Astrocyte (in vitro differentiated cells and primary cell): ENCODE data around the gene CSMD2.

ENCODE experiments used
- EZH2 ChIP-seq: IDR thresholded peaks from 2 replicates; pipeline ENCODE4 v1.6.1; 2012; ENCODE audit warnings: mild to moderate bottlenecking, low read length, inconsistent platforms; ENCODE audit not compliant: insufficient read depth
- TF ChIP-seq, protein P1 (sequence below): IDR thresholded peaks from 2 replicates; pipeline ENCODE4 v1.5.1; 2011; ENCODE audit warnings: low read depth, mild to moderate bottlenecking, inconsistent platforms, low read length, moderate library complexity; ENCODE audit not compliant: insufficient read depth

DNA sequence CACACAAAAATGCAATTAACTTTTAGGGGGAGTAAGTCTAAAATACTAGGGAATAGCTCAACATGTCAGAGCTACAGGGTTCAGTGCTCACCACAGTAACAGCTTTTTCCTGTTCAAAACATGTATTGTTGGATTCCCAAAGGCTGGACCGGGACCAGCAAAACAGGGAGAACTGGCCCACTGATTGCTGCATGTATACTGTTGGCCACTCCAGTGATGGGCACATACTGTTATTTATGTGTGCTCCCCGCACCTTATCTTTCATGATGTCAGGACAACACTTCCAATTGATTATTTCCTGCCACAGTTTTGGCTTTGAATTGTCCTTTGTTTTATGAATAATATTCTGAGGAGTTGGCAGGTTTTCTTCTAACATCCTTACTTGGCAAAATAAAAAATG lies 250.5 kb downstream of the CSMD2 start:
- TF ChIP-seq, protein P1, sequence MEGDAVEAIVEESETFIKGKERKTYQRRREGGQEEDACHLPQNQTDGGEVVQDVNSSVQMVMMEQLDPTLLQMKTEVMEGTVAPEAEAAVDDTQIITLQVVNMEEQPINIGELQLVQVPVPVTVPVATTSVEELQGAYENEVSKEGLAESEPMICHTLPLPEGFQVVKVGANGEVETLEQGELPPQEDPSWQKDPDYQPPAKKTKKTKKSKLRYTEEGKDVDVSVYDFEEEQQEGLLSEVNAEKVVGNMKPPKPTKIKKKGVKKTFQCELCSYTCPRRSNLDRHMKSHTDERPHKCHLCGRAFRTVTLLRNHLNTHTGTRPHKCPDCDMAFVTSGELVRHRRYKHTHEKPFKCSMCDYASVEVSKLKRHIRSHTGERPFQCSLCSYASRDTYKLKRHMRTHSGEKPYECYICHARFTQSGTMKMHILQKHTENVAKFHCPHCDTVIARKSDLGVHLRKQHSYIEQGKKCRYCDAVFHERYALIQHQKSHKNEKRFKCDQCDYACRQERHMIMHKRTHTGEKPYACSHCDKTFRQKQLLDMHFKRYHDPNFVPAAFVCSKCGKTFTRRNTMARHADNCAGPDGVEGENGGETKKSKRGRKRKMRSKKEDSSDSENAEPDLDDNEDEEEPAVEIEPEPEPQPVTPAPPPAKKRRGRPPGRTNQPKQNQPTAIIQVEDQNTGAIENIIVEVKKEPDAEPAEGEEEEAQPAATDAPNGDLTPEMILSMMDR = no peak
- TF ChIP-seq EZH2 = no peak
